Astrocyte of the cerebellum (primary cell): ENCODE data around the gene RFC1.
"Not testable (repeated sequence)": the region's sequence is repeated elsewhere in the genome, so short reads cannot be mapped to it uniquely, and the experiment has no call there.

Experiments
- DNase-seq: peaks from one replicate; pipeline ENCODE4 v3.0.0-alpha.2; 2011; ENCODE audit warnings: low read depth
- H3K4me3 ChIP-seq: 2 replicates; pipeline ENCODE4 v1.5.1; 2011; ENCODE audit warnings: mild to moderate bottlenecking, low read depth, low read length, moderate library complexity
- CTCF ChIP-seq: IDR thresholded peaks from 2 replicates; pipeline ENCODE4 v1.5.1; 2012; ENCODE audit warnings: low read length, low read depth, moderate library complexity, mild to moderate bottlenecking; ENCODE audit errors: missing control alignments
- in situ Hi-C: cut with HindIII; loops from 2 replicates; pipeline ENCODE4 v1.10.0; 2017; ENCODE audit warnings: low sequenced_read_pairs

Gene RFC1

DNA sequence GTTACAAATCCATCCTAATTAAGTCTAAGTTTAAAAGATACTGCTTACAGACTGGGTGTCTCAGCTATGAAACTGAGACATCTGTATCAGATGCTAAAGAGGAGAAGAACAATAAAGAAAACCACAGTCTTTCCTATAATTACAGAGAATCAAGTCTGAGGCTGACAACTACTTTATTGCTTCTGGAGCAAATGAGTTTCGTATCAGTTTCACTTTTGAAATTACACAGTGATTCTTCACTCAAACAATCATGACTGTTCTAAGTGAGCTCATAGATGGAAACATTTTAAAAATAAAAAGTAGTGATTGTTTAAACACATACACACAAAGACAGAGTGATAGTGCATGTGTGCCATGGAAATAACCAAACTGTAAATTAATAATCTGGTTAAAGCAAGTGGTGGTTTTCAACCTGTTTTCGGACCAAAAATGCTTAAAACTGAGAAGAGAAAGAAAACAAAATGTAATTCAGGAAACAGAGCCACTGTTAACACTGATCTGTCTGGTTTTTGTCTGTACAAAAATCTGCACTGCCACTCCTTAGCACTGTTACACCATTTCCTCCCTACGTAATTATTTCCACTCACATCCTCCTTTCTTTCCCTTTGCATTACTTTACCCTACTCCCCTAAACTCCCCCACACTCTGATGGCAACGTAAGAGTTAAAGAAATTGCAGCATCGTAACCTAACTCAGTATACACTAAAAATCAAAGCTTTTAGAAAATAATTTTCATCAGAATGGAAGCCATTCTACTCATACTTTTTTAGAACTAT is 12.5 kb downstream of the RFC1 start:
- in situ Hi-C loops = no loop called here
- no peak for DNase-seq
- no peak for TF ChIP-seq CTCF
- no peak overlapping the region for H3K4me3 ChIP-seq

GRCh38 chr4:39353149-39353477 is 13.0 kb downstream of the RFC1 start:
- DNase-seq = not testable (repeated sequence)

DNA sequence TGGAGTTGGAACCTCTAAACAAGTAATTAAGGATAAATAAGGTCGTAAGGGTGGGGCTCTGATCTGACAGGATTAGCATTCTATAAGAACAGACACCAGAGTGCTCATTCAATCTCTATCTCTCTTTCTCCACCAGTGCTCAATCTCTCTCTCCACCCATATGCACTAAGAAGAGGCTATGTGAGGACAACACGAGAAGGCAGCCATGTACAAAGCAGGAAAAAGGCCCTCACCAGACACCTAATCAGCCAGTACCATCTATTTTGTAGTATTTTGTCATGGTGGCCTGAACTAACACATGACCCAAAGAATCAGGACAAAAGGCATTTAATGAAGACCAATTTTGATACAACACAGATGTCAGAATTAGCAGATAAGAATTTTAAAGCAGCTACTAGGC is 16.8 kb downstream of the RFC1 start:
- in situ Hi-C loops = no loop called here
- no peak for TF ChIP-seq CTCF
- no peak overlapping the region for H3K4me3 ChIP-seq
- no peak for DNase-seq

More at GRCh38 chr4:39353149-39353477, 13.0 kb downstream of the RFC1 start:
- H3K4me3 ChIP-seq, in situ Hi-C loops: not testable (repeated sequence)

GRCh38 chr4:39348371-39349315 is 17.5 kb downstream of the RFC1 start:
- DNase-seq = no peak
- no peak overlapping the region for H3K4me3 ChIP-seq
- in situ Hi-C loops = no loop called here
- TF ChIP-seq CTCF = no peak

- in situ Hi-C loops = no loop called here
- no peak overlapping the region for H3K4me3 ChIP-seq
- TF ChIP-seq CTCF = no peak
- DNase-seq = no peak
These were observed 19.2 kb downstream of the RFC1 start for GRCh38 chr4:39346856-39347519.

- no peak for DNase-seq
- TF ChIP-seq CTCF = no peak
- no peak overlapping the region for H3K4me3 ChIP-seq
- in situ Hi-C loops = no loop called here
These were observed 23.4 kb downstream of the RFC1 start for GRCh38 chr4:39342731-39343130.
